Retinal pigment epithelial cell (primary cell): ENCODE measurements around the gene WWC1.

ENCODE experiments used
- DNase-seq: peaks from one replicate; pipeline ENCODE4 v3.0.0-alpha.2; 2010; ENCODE audit warnings: low read depth
- H3K4me3 ChIP-seq: 2 replicates; pipeline ENCODE4 v1.5.1; 2011; ENCODE audit warnings: mild to moderate bottlenecking, low read length, control low read depth, moderate library complexity
- TF ChIP-seq, protein P1 (sequence below): conservative IDR thresholded peaks from 2 replicates; pipeline ENCODE4 v1.5.1; 2011; ENCODE audit warnings: low read depth, low read length, control low read depth, inconsistent platforms

The WWC1 gene

DNA sequence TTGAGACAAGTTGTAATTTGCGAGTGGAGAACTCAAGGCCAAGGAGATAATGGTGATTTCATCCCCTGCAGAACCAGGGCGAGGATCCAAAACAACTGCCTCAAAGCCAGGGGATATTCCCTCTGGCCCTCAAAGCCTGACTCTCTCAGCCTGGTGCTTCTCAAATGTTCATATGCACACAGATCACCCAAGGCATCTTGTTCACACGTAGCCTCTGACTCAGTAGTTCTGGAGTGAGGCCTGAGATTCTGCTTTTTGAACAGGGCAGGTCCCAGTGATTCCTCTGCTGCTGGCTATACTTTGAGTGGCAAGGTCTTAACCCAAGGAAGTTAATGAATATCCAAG, 30.2 kb upstream of the WWC1 start:
- no peak overlapping the region for H3K4me3 ChIP-seq
- TF ChIP-seq, protein P1, sequence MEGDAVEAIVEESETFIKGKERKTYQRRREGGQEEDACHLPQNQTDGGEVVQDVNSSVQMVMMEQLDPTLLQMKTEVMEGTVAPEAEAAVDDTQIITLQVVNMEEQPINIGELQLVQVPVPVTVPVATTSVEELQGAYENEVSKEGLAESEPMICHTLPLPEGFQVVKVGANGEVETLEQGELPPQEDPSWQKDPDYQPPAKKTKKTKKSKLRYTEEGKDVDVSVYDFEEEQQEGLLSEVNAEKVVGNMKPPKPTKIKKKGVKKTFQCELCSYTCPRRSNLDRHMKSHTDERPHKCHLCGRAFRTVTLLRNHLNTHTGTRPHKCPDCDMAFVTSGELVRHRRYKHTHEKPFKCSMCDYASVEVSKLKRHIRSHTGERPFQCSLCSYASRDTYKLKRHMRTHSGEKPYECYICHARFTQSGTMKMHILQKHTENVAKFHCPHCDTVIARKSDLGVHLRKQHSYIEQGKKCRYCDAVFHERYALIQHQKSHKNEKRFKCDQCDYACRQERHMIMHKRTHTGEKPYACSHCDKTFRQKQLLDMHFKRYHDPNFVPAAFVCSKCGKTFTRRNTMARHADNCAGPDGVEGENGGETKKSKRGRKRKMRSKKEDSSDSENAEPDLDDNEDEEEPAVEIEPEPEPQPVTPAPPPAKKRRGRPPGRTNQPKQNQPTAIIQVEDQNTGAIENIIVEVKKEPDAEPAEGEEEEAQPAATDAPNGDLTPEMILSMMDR, result no peak
- DNase-seq, result no peak

DNA sequence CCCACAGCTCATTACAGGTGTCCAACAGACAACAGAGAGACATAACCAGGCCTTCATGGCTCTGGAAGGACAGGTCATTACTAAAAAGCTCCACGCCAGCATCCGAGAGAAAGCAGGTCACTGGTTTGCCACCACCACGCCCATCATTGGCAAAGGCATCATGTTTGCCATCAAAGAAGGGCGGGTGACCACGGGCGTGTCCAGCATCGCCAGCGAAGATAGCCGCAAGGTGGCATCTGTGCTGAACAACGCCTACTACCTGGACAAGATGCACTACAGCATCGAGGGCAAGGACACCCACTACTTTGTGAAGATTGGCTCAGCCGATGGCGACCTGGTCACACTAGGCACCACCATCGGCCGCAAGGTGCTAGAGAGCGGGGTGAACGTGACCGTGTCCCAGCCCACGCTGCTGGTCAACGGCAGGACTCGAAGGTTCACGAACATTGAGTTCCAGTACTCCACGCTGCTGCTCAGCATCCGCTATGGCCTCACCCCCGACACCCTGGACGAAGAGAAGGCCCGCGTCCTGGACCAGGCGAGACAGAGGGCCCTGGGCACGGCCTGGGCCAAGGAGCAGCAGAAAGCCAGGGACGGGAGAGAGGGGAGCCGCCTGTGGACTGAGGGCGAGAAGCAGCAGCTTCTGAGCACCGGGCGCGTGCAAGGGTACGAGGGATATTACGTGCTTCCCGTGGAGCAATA, 29.3 kb upstream of the WWC1 start:
- DNase-seq, result no peak
- TF ChIP-seq, protein P1, result no peak
- H3K4me3 ChIP-seq, result no peak overlapping the region

DNA sequence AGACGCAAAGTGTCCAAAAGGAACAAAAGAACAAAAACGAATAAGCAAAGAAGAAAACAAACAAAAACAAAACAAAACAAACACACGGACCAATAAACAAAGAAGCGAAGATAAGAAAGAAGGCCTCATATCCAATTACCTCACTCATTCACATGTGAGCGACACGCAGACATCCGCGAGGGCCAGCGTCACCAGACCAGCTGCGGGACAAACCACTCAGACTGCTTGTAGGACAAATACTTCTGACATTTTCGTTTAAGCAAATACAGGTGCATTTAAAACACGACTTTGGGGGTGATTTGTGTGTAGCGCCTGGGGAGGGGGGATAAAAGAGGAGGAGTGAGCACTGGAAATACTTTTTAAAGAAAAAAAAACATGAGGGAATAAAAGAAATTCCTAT, 28.3 kb upstream of the WWC1 start:
- H3K4me3 ChIP-seq, result no peak overlapping the region
- TF ChIP-seq, protein P1, result no peak
- no peak for DNase-seq

DNA sequence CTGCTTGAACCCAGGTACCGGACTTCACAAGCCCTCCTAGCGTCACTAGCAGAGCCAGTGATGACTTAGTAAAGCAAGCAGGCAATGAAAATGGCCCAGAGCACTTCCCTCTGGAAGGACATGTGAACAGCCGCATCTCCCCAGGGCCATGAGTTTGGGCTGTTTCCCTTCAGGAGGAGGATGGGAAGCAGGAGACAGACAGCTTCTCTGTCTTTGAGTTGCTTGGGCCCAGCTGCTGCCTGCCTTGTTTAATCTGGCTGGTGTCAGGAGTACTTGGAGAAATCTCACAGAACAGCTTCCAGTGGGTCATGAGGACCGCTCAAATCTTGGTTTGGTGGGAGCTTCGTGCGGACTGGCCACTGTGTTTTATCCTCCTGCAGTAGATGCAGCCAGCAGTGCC, 25.4 kb upstream of the WWC1 start:
- TF ChIP-seq, protein P1, result no peak
- no peak overlapping the region for H3K4me3 ChIP-seq
- DNase-seq, result no peak

DNA sequence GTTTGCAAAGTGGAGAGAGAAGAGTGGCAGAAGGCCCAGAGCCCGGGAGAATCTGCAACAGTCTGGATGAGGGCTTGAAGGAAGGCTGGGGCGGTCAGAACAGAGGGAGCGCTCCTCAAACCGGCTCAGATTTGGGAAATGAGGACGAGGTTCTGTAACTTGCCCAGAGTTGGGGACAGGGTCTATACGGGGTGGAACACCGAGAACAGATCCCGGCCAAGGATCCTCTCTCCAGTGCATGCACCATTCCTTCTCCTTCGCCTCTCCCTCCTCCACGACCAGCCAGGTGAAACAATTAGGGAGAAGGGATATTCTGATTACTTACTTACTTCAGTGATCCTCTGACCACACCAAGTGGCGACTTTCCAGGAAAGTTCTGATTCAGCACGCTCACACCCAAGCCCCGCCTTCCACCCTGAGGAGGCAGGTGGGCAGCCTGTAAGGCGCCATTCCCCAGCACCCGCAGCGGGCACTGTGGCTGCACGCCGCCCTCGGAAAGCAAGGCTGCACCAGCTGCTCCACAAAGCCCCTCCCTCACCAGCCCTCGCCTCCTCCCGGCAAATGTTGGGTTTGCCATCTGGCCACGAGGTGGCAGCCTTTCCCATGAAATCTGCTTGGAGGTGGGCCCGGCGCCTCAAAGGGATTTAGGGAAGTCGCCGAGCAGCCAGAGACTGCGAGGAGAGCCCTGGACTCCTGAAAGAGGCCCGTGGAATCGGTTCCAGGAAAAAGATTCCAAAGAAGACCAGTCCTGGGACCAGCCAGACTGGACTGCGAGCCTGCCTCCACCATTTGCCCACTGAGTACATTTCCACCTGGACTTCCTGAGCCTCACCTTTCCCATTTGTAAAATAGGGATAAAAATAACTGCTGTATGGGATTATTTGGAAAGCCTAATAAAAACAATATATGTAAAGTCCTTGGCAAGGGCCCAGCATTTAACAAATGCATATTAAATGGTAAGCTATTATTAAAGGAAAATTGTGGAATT, 22.2 kb upstream of the WWC1 start:
- peak overlapping the region; percentile 47 for H3K4me3 ChIP-seq
- DNase-seq, result peak; percentile 67
- TF ChIP-seq, protein P1, result peak; percentile 84

DNA sequence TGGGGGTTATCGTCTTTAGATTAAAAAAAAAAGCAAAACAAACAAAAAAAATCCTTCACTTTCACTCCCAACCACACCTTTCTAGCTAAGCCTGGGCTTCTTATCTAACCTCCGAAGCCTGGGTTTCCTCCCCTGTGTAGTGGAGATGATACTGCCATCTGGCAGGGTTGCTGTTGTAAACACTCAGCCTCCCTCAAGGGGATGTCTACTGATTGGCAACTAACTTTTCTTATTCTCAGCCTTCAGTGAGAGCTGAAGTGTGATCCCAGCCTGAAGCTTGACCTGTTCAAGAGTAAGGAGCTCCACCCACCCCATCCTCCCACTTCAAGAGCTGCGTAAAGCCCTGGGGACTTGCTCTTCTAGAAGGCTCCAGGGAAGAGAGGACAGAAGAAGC, 21.5 kb upstream of the WWC1 start:
- DNase-seq, result no peak
- H3K4me3 ChIP-seq, result no peak overlapping the region
- TF ChIP-seq, protein P1, result no peak
